WTC11 (cell line): ENCODE results near the gene SUSD4. TPM values are rescaled to one million over a fixed set of nuclear protein-coding genes. Genes with fewer than 3 reads are reported as not detected.

Source experiments
- ATAC-seq: fragments of 200-7000 bp; cut with Tn5 transposase; 2 replicates; pipeline ENCODE4 v1.10.0; 2021; ENCODE audit warnings: mild to moderate bottlenecking, moderate library complexity
- CTCF ChIA-PET: fragments of 300-600 bp; sonication (Branson Sonifier 250); formaldehyde crosslinking; loops from one replicate; lab custom pipeline; 2021; ENCODE audit warnings: antibody characterized with exemption; lab: Charles Lee
- POLR2A ChIA-PET: fragments of 350-600 bp; sonication (Branson Sonifier 250); formaldehyde crosslinking; loops from one replicate; lab custom pipeline; 2021; ENCODE audit warnings: antibody characterized with exemption; lab: Charles Lee
- DNase-seq: peaks from one replicate; pipeline ENCODE4 v3.0.0; 2021; ENCODE audit warnings: low spot score
- H3K27ac Mint-ChIP-seq: 2 replicates; pipeline ENCODE4 v1.8.0; 2021; ENCODE audit warnings: mixed read lengths
- H3K27me3 Mint-ChIP-seq: 2 replicates; pipeline ENCODE4 v1.8.0; 2021; ENCODE audit warnings: low read depth, mild to moderate bottlenecking, moderate library complexity, mixed read lengths
- H3K36me3 Mint-ChIP-seq: 2 replicates; pipeline ENCODE4 v1.8.0; 2021; ENCODE audit warnings: mixed read lengths
- H3K4me1 Mint-ChIP-seq: 2 replicates; pipeline ENCODE4 v1.8.0; 2022; ENCODE audit warnings: mixed read lengths
- H3K4me3 Mint-ChIP-seq: 2 replicates; pipeline ENCODE4 v1.8.0; 2021; ENCODE audit warnings: mild to moderate bottlenecking, moderate library complexity, mixed read lengths
- H3K9me3 Mint-ChIP-seq: 2 replicates; pipeline ENCODE4 v1.8.0; 2021; ENCODE audit warnings: mixed read lengths
- ATF1 ChIP-seq: sonication (generic); formaldehyde crosslinking; IDR thresholded peaks from 2 replicates; pipeline ENCODE4 v1.8.1; 2023; ENCODE audit warnings: mild to moderate bottlenecking, moderate library complexity, missing genetic modification reagents
- CBFB ChIP-seq: sonication (generic); formaldehyde crosslinking; IDR thresholded peaks from 2 replicates; pipeline ENCODE4 v1.8.1; 2022; ENCODE audit warnings: mild to moderate bottlenecking, low read depth, missing genetic modification reagents
- FOXK1 ChIP-seq: sonication (generic); formaldehyde crosslinking; IDR thresholded peaks from 2 replicates; pipeline ENCODE4 v1.8.0; 2022; ENCODE audit warnings: mild to moderate bottlenecking, moderate library complexity, missing genetic modification reagents
- MXD4 ChIP-seq: fragments of 250-450 bp; sonication (Bioruptor Pico); IDR thresholded peaks from 2 replicates; pipeline ENCODE4 v1.8.0; 2021; ENCODE audit warnings: mild to moderate bottlenecking, moderate library complexity, borderline replicate concordance
- NFYB ChIP-seq: sonication (generic); formaldehyde crosslinking; conservative IDR thresholded peaks from 2 replicates; pipeline ENCODE4 v1.8.0; 2022; ENCODE audit warnings: low read depth, missing genetic modification reagents
- ZNF423 ChIP-seq: fragments of 250-450 bp; sonication (Bioruptor Pico); IDR thresholded peaks from 2 replicates; pipeline ENCODE4 v2.1.2; 2022; ENCODE audit warnings: mild to moderate bottlenecking, moderate library complexity
- total RNA-seq: library from RNA; stranded (reverse); gene quantifications from 3 replicates; pipeline ENCODE4 v1.2.3, GENCODE V29; 2021
- TF ChIP-seq, protein P1 (sequence below): sonication (generic); formaldehyde crosslinking; IDR thresholded peaks from 2 replicates; pipeline ENCODE4 v1.8.1; 2023; ENCODE audit warnings: mild to moderate bottlenecking, missing genetic modification reagents, borderline replicate concordance
- TF ChIP-seq, protein P2 (sequence below): sonication (generic); formaldehyde crosslinking; IDR thresholded peaks from 2 replicates; pipeline ENCODE4 v1.8.1; 2022; ENCODE audit warnings: mild to moderate bottlenecking, moderate library complexity, missing genetic modification reagents
- TF ChIP-seq, protein P3 (sequence below): sonication (generic); formaldehyde crosslinking; IDR thresholded peaks from 2 replicates; pipeline ENCODE4 v1.8.0; 2023; ENCODE audit warnings: mild to moderate bottlenecking, missing genetic modification reagents
- TF ChIP-seq, protein P4 (sequence below): sonication (generic); formaldehyde crosslinking; IDR thresholded peaks from 2 replicates; pipeline ENCODE4 v1.8.0; 2022; ENCODE audit warnings: mild to moderate bottlenecking, missing genetic modification reagents
- TF ChIP-seq, protein P5 (sequence below): sonication (generic); formaldehyde crosslinking; conservative IDR thresholded peaks from 2 replicates; pipeline ENCODE4 v1.8.1; 2023; ENCODE audit warnings: mild to moderate bottlenecking, low read depth, missing genetic modification reagents, moderate library complexity
- TF ChIP-seq, protein P6 (sequence below): sonication (generic); formaldehyde crosslinking; IDR thresholded peaks from 2 replicates; pipeline ENCODE4 v1.8.0; 2023; ENCODE audit warnings: missing genetic modification reagents, mild to moderate bottlenecking, borderline replicate concordance

The SUSD4 gene
- total RNA-seq, 1 experiment from 2014 or later, result 1.8 TPM

- TF ChIP-seq, protein P1, sequence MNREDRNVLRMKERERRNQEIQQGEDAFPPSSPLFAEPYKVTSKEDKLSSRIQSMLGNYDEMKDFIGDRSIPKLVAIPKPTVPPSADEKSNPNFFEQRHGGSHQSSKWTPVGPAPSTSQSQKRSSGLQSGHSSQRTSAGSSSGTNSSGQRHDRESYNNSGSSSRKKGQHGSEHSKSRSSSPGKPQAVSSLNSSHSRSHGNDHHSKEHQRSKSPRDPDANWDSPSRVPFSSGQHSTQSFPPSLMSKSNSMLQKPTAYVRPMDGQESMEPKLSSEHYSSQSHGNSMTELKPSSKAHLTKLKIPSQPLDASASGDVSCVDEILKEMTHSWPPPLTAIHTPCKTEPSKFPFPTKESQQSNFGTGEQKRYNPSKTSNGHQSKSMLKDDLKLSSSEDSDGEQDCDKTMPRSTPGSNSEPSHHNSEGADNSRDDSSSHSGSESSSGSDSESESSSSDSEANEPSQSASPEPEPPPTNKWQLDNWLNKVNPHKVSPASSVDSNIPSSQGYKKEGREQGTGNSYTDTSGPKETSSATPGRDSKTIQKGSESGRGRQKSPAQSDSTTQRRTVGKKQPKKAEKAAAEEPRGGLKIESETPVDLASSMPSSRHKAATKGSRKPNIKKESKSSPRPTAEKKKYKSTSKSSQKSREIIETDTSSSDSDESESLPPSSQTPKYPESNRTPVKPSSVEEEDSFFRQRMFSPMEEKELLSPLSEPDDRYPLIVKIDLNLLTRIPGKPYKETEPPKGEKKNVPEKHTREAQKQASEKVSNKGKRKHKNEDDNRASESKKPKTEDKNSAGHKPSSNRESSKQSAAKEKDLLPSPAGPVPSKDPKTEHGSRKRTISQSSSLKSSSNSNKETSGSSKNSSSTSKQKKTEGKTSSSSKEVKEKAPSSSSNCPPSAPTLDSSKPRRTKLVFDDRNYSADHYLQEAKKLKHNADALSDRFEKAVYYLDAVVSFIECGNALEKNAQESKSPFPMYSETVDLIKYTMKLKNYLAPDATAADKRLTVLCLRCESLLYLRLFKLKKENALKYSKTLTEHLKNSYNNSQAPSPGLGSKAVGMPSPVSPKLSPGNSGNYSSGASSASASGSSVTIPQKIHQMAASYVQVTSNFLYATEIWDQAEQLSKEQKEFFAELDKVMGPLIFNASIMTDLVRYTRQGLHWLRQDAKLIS, result no peak
- no peak for TF ChIP-seq ATF1 (CRISPR knock-in tag)
- TF ChIP-seq, protein P2, sequence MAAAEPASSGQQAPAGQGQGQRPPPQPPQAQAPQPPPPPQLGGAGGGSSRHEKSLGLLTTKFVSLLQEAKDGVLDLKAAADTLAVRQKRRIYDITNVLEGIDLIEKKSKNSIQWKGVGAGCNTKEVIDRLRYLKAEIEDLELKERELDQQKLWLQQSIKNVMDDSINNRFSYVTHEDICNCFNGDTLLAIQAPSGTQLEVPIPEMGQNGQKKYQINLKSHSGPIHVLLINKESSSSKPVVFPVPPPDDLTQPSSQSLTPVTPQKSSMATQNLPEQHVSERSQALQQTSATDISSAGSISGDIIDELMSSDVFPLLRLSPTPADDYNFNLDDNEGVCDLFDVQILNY (CRISPR knock-in tag), result no peak
- TF ChIP-seq, protein P3, sequence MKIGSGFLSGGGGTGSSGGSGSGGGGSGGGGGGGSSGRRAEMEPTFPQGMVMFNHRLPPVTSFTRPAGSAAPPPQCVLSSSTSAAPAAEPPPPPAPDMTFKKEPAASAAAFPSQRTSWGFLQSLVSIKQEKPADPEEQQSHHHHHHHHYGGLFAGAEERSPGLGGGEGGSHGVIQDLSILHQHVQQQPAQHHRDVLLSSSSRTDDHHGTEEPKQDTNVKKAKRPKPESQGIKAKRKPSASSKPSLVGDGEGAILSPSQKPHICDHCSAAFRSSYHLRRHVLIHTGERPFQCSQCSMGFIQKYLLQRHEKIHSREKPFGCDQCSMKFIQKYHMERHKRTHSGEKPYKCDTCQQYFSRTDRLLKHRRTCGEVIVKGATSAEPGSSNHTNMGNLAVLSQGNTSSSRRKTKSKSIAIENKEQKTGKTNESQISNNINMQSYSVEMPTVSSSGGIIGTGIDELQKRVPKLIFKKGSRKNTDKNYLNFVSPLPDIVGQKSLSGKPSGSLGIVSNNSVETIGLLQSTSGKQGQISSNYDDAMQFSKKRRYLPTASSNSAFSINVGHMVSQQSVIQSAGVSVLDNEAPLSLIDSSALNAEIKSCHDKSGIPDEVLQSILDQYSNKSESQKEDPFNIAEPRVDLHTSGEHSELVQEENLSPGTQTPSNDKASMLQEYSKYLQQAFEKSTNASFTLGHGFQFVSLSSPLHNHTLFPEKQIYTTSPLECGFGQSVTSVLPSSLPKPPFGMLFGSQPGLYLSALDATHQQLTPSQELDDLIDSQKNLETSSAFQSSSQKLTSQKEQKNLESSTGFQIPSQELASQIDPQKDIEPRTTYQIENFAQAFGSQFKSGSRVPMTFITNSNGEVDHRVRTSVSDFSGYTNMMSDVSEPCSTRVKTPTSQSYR (CRISPR knock-in tag), result no peak
- TF ChIP-seq FOXK1 (CRISPR knock-in tag), result no peak
Observed at GRCh38 chr1:223245411-223245810, 118.6 kb downstream of the SUSD4 start (continued).

DNA sequence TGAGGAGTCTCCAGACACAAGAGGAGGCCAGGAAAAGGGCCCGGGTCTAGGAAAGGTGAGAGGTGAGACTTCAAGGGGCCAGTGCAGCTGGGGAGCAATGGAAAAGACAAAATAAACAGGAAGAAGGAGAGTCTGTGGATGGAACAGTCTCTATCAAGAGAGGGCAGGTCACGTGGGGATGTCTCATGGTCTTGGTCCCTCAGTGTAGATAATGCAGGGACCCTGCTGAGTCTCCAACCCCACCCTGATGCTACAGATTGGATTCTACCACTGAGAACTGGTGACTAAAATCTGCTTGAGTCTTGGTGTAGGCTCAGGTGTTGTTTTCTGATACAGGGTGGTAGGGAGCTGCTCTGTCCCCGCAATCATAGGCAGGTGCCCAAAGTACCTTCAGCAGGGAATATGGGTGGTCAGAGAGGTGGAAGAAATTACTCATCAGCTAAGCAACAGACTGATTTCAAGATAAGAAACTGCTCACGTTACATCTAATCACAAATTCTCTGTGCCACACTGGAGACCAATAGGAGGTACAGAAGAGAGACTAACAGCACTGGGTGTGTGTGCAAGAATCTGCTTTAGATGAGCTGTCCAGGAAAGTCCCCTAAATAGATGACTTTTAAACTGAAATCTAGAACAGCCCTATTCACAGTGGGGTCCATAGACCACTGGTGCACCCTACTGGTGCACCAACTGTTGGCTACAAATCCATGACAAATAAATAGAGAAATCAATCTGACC lies 119.4 kb downstream of the SUSD4 start:
- POLR2A ChIA-PET, result no interaction called here
- ATAC-seq (no peak), DNase-seq (no peak)
- Mint-ChIP-seq H3K36me3 (no peaks in the 10 kb centered on the region), H3K4me3 (no peak overlapping the region), H3K9me3 (no peaks in the 10 kb centered on the region), H3K4me1 (no peaks in the 10 kb centered on the region), H3K27me3 (no peaks in the 10 kb centered on the region; the same call in 1 of the 2 replicates), H3K27ac (no peak overlapping the region)
- CTCF ChIA-PET, result interaction anchor here (1.1 kb wide), 1 partner anchor 111 kb away, joined by 5 read pairs; no protein-coding TSS in a partner anchor
- TF ChIP-seq, protein P4, sequence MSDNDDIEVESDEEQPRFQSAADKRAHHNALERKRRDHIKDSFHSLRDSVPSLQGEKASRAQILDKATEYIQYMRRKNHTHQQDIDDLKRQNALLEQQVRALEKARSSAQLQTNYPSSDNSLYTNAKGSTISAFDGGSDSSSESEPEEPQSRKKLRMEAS (CRISPR knock-in tag), result no peak
- TF ChIP-seq, protein P5, sequence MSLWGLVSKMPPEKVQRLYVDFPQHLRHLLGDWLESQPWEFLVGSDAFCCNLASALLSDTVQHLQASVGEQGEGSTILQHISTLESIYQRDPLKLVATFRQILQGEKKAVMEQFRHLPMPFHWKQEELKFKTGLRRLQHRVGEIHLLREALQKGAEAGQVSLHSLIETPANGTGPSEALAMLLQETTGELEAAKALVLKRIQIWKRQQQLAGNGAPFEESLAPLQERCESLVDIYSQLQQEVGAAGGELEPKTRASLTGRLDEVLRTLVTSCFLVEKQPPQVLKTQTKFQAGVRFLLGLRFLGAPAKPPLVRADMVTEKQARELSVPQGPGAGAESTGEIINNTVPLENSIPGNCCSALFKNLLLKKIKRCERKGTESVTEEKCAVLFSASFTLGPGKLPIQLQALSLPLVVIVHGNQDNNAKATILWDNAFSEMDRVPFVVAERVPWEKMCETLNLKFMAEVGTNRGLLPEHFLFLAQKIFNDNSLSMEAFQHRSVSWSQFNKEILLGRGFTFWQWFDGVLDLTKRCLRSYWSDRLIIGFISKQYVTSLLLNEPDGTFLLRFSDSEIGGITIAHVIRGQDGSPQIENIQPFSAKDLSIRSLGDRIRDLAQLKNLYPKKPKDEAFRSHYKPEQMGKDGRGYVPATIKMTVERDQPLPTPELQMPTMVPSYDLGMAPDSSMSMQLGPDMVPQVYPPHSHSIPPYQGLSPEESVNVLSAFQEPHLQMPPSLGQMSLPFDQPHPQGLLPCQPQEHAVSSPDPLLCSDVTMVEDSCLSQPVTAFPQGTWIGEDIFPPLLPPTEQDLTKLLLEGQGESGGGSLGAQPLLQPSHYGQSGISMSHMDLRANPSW (CRISPR knock-in tag), result no peak
- TF ChIP-seq CBFB (CRISPR knock-in tag) (no peak), NFYB (CRISPR knock-in tag) (no peak), ZNF423 (no peak), MXD4 (CRISPR knock-in tag) (no peak)
- TF ChIP-seq, protein P2 (CRISPR knock-in tag), result no peak
- TF ChIP-seq, protein P6, sequence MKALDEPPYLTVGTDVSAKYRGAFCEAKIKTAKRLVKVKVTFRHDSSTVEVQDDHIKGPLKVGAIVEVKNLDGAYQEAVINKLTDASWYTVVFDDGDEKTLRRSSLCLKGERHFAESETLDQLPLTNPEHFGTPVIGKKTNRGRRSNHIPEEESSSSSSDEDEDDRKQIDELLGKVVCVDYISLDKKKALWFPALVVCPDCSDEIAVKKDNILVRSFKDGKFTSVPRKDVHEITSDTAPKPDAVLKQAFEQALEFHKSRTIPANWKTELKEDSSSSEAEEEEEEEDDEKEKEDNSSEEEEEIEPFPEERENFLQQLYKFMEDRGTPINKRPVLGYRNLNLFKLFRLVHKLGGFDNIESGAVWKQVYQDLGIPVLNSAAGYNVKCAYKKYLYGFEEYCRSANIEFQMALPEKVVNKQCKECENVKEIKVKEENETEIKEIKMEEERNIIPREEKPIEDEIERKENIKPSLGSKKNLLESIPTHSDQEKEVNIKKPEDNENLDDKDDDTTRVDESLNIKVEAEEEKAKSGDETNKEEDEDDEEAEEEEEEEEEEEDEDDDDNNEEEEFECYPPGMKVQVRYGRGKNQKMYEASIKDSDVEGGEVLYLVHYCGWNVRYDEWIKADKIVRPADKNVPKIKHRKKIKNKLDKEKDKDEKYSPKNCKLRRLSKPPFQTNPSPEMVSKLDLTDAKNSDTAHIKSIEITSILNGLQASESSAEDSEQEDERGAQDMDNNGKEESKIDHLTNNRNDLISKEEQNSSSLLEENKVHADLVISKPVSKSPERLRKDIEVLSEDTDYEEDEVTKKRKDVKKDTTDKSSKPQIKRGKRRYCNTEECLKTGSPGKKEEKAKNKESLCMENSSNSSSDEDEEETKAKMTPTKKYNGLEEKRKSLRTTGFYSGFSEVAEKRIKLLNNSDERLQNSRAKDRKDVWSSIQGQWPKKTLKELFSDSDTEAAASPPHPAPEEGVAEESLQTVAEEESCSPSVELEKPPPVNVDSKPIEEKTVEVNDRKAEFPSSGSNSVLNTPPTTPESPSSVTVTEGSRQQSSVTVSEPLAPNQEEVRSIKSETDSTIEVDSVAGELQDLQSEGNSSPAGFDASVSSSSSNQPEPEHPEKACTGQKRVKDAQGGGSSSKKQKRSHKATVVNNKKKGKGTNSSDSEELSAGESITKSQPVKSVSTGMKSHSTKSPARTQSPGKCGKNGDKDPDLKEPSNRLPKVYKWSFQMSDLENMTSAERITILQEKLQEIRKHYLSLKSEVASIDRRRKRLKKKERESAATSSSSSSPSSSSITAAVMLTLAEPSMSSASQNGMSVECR (CRISPR knock-in tag), result no peak
- TF ChIP-seq, protein P3 (CRISPR knock-in tag), result no peak
